Measurements from ENCODE around the gene PARD3B. TPM values are rescaled to one million over a fixed set of nuclear protein-coding genes. Genes with fewer than 3 reads are reported as not detected.

Gene PARD3B
- total and polyA plus RNA-seq, 2 of the 4 experiments (the other 2 are of a cell fraction) = 3.3 to 15.6 TPM

DNA sequence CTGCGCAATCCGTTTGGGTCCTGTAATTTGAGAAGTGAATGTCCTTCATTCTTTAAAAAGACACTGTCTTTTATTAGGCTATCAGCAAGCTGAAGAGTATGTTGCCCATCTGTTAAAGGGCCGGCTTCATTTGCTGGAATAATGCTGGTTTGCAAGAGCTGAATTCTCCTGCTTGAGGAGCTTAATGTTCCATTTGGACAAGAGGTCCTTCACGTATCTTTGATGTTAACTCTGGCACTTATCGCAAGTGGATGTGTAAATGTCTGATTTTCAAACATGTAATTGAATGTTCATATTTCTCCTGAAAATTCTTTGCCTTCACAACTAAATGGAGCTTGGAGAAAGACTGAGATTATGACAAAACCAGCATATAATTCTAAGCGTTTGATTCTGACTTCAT, 856.2 kb downstream of the PARD3B start:
- no TSS peak for BruUV-seq (replicated peaks)
- ChIA-PET CTCF (no interaction called here), POLR2A (ENCODE audit: unreplicated experiment) (no interaction called here)
- Histone ChIP-seq H3K4ac (ENCODE audit: low read depth, low read length) (no peak overlapping the region), H3K27me3 (ENCODE audit: control insufficient read depth, insufficient read depth, low read length) (no peaks in the 10 kb centered on the region), H2BK5ac (ENCODE audit: low read depth, low read length, poor library complexity, severe bottlenecking) (no peak overlapping the region), H3K9me1 (ENCODE audit: insufficient read depth, low read length) (no peaks in the 10 kb centered on the region), H2BK15ac (ENCODE audit: low read depth, low read length) (no peak overlapping the region), H3K27ac (ENCODE audit: insufficient read depth, low read length) (no peak overlapping the region), H4K91ac (ENCODE audit: insufficient read depth, low read depth, low read length) (no peak overlapping the region), H2AFZ (replicated peaks; ENCODE audit: low read length, poor library complexity) (no peak overlapping the region), H3K4me1 (ENCODE audit: control insufficient read depth, insufficient read depth, low read length) (peaks cover 2% of the 10 kb centered on the region; the same call in 1 of the 2 replicates), H3K4me2 (ENCODE audit: low read depth, low read length) (no peak overlapping the region), H2BK120ac (ENCODE audit: low read depth, low read length) (no peak overlapping the region), H3K9me3 (ENCODE audit: control insufficient read depth, insufficient read depth, low read length) (no peaks in the 10 kb centered on the region), H4K8ac (ENCODE audit: low read depth in 2 of 2, low read length in 2 of 2) (no peak overlapping the region), H3K4me3 (ENCODE audit: insufficient read depth, low read depth, low read length) (no peak overlapping the region), H3K9ac (ENCODE audit: low read depth, low read length) (no peak overlapping the region), H3K79me1 (ENCODE audit: low read depth in 1 of 2, low read length in 2 of 2) (no peaks in the 10 kb centered on the region), H3K56ac (ENCODE audit: extremely low read depth, insufficient read depth, low read length) (no peak overlapping the region), H3K18ac (ENCODE audit: low read depth, low read length) (no peak overlapping the region), H2AK9ac (replicated peaks; ENCODE audit: low read depth, low read length, poor library complexity) (no peak overlapping the region), H3K23ac (ENCODE audit: low read depth, low read length) (no peak overlapping the region), H4K5ac (ENCODE audit: low read depth, low read length) (no peak overlapping the region), H3K14ac (replicated peaks; ENCODE audit: low read depth, low read length) (no peak overlapping the region), H3K36me3 (ENCODE audit: control insufficient read depth, insufficient read depth, low read length) (no peaks in the 10 kb centered on the region), H4K20me1 (ENCODE audit: insufficient read depth, low read length) (no peaks in the 10 kb centered on the region; the same call in 1 of the 2 replicates), H2AK5ac (ENCODE audit: low read depth, low read length) (no peak overlapping the region), H2BK20ac (ENCODE audit: low read depth, low read length) (no peak overlapping the region)
- ATAC-seq (ENCODE audit: low read depth) (no peak), DNase-seq (no peak)
- intact Hi-C loops (cut with micrococcal nuclease) (no loop called here), dilution Hi-C loops (cut with HindIII; ENCODE audit: low sequenced_read_pairs, unreplicated experiment) (no loop called here), in situ Hi-C loops (cut with MboI; ENCODE audit: low sequenced_read_pairs) (loop anchor here (10.0 kb wide), 1 partner anchor 263 kb away; no protein-coding TSS in a partner anchor)
- TF ChIP-seq POLR2A (IDR thresholded peaks at IDR 0.05; ENCODE audit: low read depth, low read length) (no peak), RCOR1 (IDR thresholded peaks at IDR 0.05; ENCODE audit: insufficient replicate concordance, low read length) (no peak), BHLHE40 (IDR thresholded peaks at IDR 0.05; ENCODE audit: low read depth, low read length) (no peak)
- no CpG with 5 or more reads among the region's 6 CpGs for WGBS, 2 experiments (ENCODE audit: extremely low coverage in 2 of 2, insufficient read length in 1 of 2)
